Measurements from ENCODE around the gene CD300LB. TPM values are rescaled to one million over a fixed set of nuclear protein-coding genes. Genes with fewer than 3 reads are reported as not detected.

Gene CD300LB
- total and polyA plus RNA-seq, 10 of the 15 experiments (the other 5 are each of a cell fraction or from before 2014, with no cell fraction given), result 0.08 to 0.57 (median 0.25) TPM; not detected in 4

- TF ChIP-seq SIN3A (IDR thresholded peaks at IDR 0.05; ENCODE audit: low read depth, low read length) (no peak), ATF7 (IDR thresholded peaks at IDR 0.05; ENCODE audit: low read depth) (no peak)
These were observed 10.2 kb upstream of the CD300LB start (continued) for GRCh38 chr17:74541176-74542111.

- TF ChIP-seq MTA3 (IDR thresholded peaks at IDR 0.05; ENCODE audit: borderline replicate concordance, low read length) (no peak), MEF2A (IDR thresholded peaks at IDR 0.05; ENCODE audit: insufficient read depth, low read depth, low read length) (no peak), NR2C2 (IDR thresholded peaks at IDR 0.05; ENCODE audit: borderline replicate concordance, control insufficient read depth, insufficient read length, low read depth) (no peak), TAF1 (IDR thresholded peaks at IDR 0.05; ENCODE audit: borderline replicate concordance, low read depth, low read length) (no peak), CBX3 (IDR thresholded peaks at IDR 0.05; ENCODE audit: borderline replicate concordance, low read depth) (no peak)
- BruUV-seq (replicated peaks), result no TSS peak
- Histone ChIP-seq H4K20me1 (ENCODE audit: control insufficient read depth, insufficient read depth) (no peaks in the 10 kb centered on the region), H3K9ac (ENCODE audit: control insufficient read depth, insufficient read depth, low read length) (no peak overlapping the region), H3K79me2 (ENCODE audit: control insufficient read depth, insufficient read depth, low read length) (no peaks in the 10 kb centered on the region), H3K4me1 (ENCODE audit: control insufficient read depth, insufficient read depth, low read length) (no peaks in the 10 kb centered on the region), H3K27me3 (replicated peaks in 1 of 2; ENCODE audit: control insufficient read depth in 2 of 2, insufficient read depth in 2 of 2, low read length in 1 of 2) (peaks cover 0 to 2% of the 10 kb centered on the region in 2 experiments; a peak in 2 of 4 replicates), H3K36me3 (ENCODE audit: control insufficient read depth in 2 of 2, insufficient read depth in 2 of 2, low read length in 1 of 2) (no peaks in the 10 kb centered on the region), H3K9me3 (replicated peaks; ENCODE audit: control insufficient read depth, insufficient read depth, low read length) (no peaks in the 10 kb centered on the region), H3K27ac (ENCODE audit: control insufficient read depth, insufficient read depth) (no peak overlapping the region), H3K4me2 (ENCODE audit: control insufficient read depth, insufficient read depth) (no peak overlapping the region), H2AFZ (ENCODE audit: control insufficient read depth, low read depth, low read length) (no peak overlapping the region), H3K4me3 (no peak overlapping the region)
- in situ Hi-C loops (cut with MboI), result no loop called here
- DNase-seq (ENCODE audit: low read depth, low spot score) (no peak), ATAC-seq (no peak), FAIRE-seq (no peak)
- intact Hi-C loops (cut with micrococcal nuclease; ENCODE audit: unreplicated experiment), result no loop called here
- SMC1A ChIA-PET (ENCODE audit: uncharacterized antibody, unreplicated experiment), result no interaction called here
- RAD21 ChIA-PET (ENCODE audit: unreplicated experiment), result no interaction called here
- 7% methylated on average over 10 of the region's 10 CpGs for WGBS (ENCODE audit: insufficient coverage, insufficient replicate concordance, low lambda C conversion rate, missing lambda C conversion rate)
- POLR2A ChIA-PET, result no interaction called here
- CTCF ChIA-PET, result interaction anchor here (1.5 kb wide), 1 partner anchor 171 kb away, joined by 4 read pairs; no protein-coding TSS in a partner anchor
These were observed 8.1 kb upstream of the CD300LB start for GRCh38 chr17:74539281-74539820.

All from GM12878 (cell line).